ENCODE data around the gene DBNDD1.
"Not testable (repeated sequence)": the region's sequence is repeated elsewhere in the genome, so short reads cannot be mapped to it uniquely, and the experiment has no call there.

The DBNDD1 gene

GRCh38 chr16:90012991-90013745 lies 6.1 kb downstream of the DBNDD1 start:
- TF ChIP-seq, protein P1, sequence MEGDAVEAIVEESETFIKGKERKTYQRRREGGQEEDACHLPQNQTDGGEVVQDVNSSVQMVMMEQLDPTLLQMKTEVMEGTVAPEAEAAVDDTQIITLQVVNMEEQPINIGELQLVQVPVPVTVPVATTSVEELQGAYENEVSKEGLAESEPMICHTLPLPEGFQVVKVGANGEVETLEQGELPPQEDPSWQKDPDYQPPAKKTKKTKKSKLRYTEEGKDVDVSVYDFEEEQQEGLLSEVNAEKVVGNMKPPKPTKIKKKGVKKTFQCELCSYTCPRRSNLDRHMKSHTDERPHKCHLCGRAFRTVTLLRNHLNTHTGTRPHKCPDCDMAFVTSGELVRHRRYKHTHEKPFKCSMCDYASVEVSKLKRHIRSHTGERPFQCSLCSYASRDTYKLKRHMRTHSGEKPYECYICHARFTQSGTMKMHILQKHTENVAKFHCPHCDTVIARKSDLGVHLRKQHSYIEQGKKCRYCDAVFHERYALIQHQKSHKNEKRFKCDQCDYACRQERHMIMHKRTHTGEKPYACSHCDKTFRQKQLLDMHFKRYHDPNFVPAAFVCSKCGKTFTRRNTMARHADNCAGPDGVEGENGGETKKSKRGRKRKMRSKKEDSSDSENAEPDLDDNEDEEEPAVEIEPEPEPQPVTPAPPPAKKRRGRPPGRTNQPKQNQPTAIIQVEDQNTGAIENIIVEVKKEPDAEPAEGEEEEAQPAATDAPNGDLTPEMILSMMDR (IDR thresholded peaks at IDR 0.05; ENCODE audit: low read depth, low read length, missing control alignments) = no peak
- H3K4me3 ChIP-seq (ENCODE audit: low read depth, low read length) = no peak overlapping the region
- in situ Hi-C loops (cut with HindIII; ENCODE audit: low sequenced_read_pairs) = no loop called here
- no peak for DNase-seq (ENCODE audit: low read depth)

DNA sequence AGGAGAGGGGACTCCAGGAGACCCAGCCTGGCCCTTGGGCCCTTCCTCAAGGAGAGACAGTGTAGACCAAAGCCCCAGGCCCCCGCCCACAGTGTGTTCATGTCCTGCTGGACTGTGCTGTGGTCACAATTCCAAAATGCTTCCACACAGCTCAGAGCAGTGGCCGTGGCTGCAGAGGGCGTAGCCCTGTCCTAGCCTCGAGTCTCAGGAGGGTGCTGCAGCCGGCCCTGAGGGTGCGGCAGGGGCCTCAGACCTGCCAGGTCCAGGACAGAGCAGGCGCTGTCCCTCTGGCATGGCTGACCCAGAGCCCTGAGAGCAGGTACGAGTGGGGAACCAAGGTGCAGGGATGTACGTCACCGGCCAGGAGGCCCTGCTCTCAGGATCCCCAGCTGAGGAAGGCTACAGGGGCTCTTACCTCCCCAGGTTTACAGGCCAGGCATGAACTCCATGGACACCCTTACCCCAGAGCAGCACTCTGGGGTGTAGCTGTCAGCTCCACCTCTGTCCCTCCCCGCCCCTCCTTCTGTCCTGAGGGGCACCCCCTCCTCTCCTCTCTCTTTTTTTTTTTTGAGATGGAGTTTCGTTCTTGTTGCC lies 7.3 kb downstream of the DBNDD1 start:
- no peak overlapping the region for H3K4me3 ChIP-seq (ENCODE audit: low read depth, low read length)
- in situ Hi-C loops (cut with HindIII; ENCODE audit: low sequenced_read_pairs) = no loop called here
- TF ChIP-seq, protein P1 (IDR thresholded peaks at IDR 0.05; ENCODE audit: low read depth, low read length, missing control alignments) = no peak
- no peak for DNase-seq (ENCODE audit: low read depth)

DNA sequence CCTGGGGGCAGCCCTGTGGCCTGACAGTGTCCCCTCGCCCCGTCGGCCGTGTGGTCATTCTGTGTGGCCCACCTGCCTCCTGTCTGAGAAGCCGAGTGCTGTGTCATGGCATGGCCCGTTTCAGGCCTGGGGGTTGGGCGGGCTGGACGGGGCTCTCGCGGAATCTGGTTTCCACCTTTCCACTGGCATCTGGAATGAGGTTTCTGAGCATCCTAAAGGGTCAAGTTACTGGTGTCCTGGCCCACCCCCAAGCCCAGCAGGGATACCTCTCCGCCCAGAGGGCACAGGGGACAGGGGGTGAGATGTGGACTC lies 7.8 kb downstream of the DBNDD1 start:
- no peak for DNase-seq (ENCODE audit: low read depth)
- H3K4me3 ChIP-seq (ENCODE audit: low read depth, low read length) = no peak overlapping the region
- in situ Hi-C loops (cut with HindIII; ENCODE audit: low sequenced_read_pairs) = no loop called here
- TF ChIP-seq, protein P1 (IDR thresholded peaks at IDR 0.05; ENCODE audit: low read depth, low read length, missing control alignments) = no peak

DNA sequence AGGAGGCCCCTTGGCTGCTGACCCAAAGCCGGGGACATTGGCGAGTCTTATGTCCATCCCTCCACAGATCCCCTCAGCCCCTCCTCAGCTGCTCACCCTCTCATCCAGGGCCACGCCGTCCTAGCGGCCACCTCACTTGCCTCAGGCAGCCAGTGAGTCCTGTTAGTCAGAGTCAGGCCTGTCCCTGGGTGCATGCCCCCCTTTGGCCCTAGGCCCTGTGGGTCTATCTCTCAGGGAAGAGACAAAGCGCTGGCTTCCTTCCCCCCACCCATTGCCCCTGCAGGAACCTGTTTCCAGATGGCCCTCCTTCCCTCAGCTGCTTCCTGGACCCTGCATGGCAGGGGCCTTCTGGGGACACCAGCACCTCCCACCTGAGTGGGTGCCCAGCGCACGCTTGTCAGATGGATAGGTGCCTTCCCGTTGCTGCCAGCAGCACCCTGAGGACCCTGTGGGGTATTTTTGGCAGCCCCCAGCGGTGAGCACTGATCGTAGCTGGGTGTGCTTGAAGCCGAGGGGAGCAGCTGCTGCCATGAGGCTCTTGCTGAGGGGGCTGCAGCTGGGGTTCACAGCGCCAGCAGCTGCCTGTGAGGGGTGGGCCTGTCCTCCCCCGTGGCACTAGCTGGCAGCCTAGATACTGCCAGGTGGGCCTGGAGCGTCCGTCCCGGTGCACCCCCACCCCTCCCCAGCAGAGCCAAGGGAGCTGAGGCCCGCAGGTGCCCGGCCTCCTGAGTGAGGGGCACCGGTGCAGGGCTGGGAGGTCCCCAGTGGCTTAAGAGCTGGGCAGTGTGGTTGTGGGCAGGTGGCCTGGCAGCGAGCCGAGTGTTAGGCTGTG lies 8.4 kb downstream of the DBNDD1 start:
- no peak overlapping the region for H3K4me3 ChIP-seq (ENCODE audit: low read depth, low read length)
- in situ Hi-C loops (cut with HindIII; ENCODE audit: low sequenced_read_pairs) = no loop called here
- DNase-seq (ENCODE audit: low read depth) = no peak
- TF ChIP-seq, protein P1 (IDR thresholded peaks at IDR 0.05; ENCODE audit: low read depth, low read length, missing control alignments) = no peak

DNA sequence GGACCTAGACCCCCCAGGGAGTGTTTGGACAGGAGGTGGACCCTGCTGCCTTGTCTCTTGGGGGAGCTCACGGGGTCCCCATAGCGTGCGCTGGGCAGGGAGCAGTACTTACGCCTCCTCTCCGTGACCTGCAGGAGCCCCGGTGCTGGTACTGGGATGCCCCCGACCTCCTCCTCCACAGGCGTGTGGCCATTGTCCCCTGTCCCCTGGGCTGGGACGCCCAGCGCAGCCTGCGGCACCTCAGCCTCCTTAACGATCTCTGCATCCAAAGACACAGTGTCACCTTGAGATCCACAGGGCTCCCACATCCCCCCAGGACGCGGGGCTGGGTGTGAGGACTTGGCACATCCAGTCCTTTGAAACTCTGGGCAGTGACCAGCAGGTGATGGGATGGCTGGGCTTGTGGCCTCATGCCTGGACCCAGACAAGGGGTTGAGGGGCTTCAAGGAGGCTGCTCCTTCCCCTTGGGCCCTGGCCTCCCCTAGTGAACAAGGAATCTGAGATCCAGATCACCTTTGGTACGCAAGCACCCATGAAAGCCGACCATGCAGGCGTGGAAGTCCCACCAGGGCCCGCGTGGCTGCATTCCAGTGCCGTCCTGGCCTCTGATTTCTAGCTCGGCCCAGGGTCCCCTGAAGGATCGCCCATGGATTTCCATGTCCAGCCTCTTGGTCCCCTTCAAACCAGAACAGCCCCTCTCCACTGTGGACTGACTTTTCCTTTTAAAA lies 9.9 kb downstream of the DBNDD1 start:
- TF ChIP-seq, protein P1 (IDR thresholded peaks at IDR 0.05; ENCODE audit: low read depth, low read length, missing control alignments) = no peak
- no peak for DNase-seq (ENCODE audit: low read depth)
- no peak overlapping the region for H3K4me3 ChIP-seq (ENCODE audit: low read depth, low read length)
- in situ Hi-C loops (cut with HindIII; ENCODE audit: low sequenced_read_pairs) = no loop called here

DNA sequence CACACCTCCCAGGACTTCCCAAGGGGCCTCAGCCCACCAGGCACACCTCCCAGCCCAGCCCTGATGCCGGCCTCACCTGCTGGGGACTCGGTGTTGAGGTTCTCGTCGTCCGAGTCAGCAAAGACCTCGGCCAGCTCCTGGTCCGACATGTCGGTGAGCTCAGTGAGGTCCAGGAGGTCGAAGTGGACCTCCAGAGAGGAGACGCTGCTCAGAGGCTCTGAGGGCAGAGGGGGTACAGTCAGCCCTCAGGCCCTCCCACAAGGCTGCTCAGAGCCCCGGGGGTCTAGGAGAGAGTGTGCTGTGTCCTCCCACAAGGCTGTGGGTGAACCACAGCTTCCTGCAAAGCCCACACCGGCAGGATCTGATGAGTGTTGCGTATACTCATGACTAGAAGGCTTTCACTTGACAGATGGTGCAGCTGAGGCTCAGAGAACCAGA lies 10.5 kb downstream of the DBNDD1 start:
- in situ Hi-C loops (cut with HindIII; ENCODE audit: low sequenced_read_pairs) = no loop called here
- no peak for DNase-seq (ENCODE audit: low read depth)
- TF ChIP-seq, protein P1 (IDR thresholded peaks at IDR 0.05; ENCODE audit: low read depth, low read length, missing control alignments) = no peak
- H3K4me3 ChIP-seq (ENCODE audit: low read depth, low read length) = no peak overlapping the region

DNA sequence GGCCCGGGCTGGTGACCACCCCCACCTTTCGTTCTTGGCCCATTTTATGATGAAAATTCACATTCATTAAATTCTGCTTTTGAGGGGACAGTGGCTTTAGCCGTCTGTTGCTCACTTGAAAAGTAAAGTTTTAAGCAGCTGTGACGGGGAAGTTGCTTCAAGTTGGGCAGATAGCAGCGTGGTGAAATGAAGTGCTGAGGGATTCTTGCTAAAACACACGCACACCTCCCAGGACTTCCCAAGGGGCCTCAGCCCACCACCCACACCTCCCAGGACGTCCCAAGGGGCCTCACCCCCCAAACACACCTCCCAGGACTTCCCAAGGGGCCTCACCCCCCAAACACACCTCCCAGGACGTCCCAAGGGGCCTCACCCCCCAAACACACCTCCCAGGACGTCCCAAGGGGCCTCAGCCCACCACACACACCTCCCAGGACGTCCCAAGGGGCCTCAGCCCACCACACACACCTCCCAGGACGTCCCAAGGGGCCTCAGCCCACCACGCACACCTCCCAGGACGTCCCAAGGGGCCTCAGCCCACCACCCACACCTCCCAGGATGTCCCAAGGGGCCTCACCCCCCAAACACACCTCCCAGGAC lies 11.5 kb downstream of the DBNDD1 start:
- DNase-seq (ENCODE audit: low read depth); H3K4me3 ChIP-seq (ENCODE audit: low read depth, low read length); in situ Hi-C loops (cut with HindIII; ENCODE audit: low sequenced_read_pairs): not testable (repeated sequence)

All from astrocyte of the cerebellum (primary cell).